Activated gamma-delta T cell (primary cell): ENCODE results near the gene FAAP20.

ENCODE experiments used
- DNase-seq: peaks from one replicate; lab custom pipeline; 2025; lab: John Stamatoyannopoulos, UW

FAAP20 gene

GRCh38 chr1:2178875-2179274 lies 15.7 kb downstream of the FAAP20 start:
- no peak for DNase-seq

DNA sequence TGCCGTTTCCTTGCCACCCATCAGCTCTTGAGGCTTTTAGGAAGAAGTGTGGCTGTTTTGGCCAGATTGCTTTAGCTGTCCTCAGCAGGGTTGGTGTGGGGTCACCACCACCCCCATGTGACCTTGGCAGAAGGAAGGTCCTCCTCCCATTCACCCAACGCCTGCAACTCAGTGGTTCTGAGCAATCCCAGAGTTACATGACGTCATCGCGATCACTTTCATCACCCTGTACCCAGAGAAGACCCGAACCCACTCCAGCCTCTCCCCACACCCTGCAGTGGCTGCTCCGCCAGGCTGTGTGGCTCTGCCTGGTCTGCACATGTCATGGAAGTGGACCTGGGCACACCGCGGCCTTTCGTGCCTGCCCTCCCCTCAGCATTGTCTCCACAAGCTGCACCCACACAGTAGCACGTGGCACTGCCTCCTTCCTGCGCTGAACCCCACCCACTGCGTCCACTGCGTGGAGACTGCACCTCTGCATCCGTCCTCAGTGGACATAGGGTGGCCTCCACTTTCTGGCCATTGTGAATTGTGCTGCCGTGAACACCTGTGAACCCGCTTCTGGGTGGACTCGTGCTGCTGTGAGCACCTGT lies 16.5 kb downstream of the FAAP20 start:
- DNase-seq = no peak

- DNase-seq = no peak
Observed at GRCh38 chr1:2177541-2177940, 17.0 kb downstream of the FAAP20 start.

DNA sequence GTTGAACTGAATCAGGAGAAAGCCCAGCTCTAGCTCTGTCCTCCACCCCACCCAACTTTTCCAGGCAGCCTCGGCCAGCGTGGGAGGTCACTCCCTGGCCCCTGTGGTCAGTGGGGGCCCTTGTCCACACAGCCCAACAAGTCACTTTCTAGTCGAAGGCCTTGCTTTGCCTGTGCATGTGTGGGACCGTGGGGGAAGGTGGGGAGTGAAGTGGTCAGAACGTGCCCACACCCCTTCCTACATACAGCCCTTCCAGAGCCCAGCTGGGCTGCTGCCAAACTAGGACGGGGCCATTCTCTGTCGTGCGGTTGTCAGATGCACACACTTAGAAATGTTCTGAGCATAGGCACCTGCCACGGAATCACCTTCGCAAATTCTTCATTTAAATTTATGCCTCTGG lies 18.0 kb downstream of the FAAP20 start:
- no peak for DNase-seq

GRCh38 chr1:2175681-2176454 lies 18.7 kb downstream of the FAAP20 start:
- no peak for DNase-seq

- DNase-seq = no peak
Observed at GRCh38 chr1:2175055-2175414, 19.5 kb downstream of the FAAP20 start.

DNA sequence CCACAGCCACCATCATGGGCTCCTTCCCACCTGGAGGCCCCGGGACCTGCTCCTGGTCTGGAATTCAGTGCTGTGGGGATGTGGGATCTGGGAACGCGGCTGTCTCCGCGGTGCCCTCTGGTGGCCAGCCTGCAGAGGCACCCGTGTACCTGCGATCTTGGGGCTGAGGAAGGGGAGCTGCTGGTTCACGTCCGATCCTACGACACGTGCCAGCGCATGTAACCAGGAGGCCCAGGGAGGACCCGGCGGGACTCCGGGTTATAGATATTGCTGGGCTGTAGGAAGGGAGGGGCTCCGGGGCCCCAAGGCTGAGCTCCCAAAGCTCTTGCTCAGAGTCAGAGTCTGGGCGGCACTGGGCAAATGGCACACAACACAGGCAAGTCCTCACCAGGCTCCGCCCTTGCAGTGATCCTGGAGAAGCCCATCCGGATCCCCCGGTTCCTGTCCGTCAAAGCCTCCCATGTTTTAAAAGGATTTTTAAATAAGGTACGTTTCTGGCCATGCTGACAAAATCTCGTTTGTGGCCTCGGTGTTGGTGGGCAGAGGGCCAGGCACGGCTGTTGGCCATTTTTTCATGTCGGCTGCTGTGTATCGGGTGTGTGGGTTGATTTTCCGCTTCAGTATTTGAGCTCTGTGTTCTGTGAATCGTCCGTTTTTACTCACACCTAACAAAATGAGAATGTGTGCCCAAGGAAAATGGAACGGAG lies 20.1 kb downstream of the FAAP20 start:
- no peak for DNase-seq

GRCh38 chr1:2173546-2174347 lies 20.8 kb downstream of the FAAP20 start:
- no peak for DNase-seq

GRCh38 chr1:2172551-2173146 lies 21.9 kb downstream of the FAAP20 start:
- no peak for DNase-seq

DNA sequence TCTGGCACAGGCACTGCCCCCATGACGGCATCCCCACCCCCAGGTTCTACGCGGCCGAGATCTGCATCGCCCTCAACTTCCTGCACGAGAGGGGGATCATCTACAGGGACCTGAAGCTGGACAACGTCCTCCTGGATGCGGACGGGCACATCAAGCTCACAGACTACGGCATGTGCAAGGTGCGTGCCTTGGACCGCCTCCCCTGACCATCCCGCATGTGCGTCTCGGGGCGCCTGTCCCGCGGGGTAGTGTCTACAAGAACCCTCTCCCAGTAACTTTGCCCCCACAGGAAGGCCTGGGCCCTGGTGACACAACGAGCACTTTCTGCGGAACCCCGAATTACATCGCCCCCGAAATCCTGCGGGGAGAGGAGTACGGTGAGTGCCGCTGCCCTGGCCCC lies 22.6 kb downstream of the FAAP20 start:
- DNase-seq = no peak

- DNase-seq = no peak
Observed at GRCh38 chr1:2170211-2170610, 24.4 kb downstream of the FAAP20 start.

GRCh38 chr1:2169200-2169836 lies 25.3 kb downstream of the FAAP20 start:
- DNase-seq = no peak

GRCh38 chr1:2168535-2168934 lies 26.0 kb downstream of the FAAP20 start:
- no peak for DNase-seq

- no peak for DNase-seq
Observed at GRCh38 chr1:2168090-2168489, 26.5 kb downstream of the FAAP20 start.

DNA sequence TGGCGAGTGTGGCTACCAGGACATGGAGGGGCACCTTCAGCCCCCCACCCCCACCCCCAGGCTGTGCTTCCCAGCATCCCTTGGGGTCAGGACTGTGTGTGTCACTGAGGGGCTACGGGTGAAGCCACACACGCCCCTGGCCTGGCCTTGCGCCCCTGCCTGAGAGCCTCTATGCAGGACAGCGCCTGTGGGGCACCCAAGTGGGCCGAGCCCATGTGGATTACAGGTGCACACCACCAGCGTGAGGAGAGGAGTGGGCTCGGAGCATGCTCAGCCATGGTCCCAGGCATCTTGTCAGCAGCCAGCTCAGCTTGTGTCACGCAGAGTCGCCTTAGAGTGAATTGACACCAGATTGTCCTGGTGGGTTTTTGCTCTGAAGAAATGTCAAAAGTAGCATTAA lies 27.9 kb downstream of the FAAP20 start:
- no peak for DNase-seq

- DNase-seq = no peak
Observed at GRCh38 chr1:2166254-2166653, 28.3 kb downstream of the FAAP20 start.

- DNase-seq = no peak
Observed at GRCh38 chr1:2165646-2166045, 28.9 kb downstream of the FAAP20 start.

- DNase-seq = no peak
Observed at GRCh38 chr1:2163205-2163604, 31.4 kb downstream of the FAAP20 start.

DNA sequence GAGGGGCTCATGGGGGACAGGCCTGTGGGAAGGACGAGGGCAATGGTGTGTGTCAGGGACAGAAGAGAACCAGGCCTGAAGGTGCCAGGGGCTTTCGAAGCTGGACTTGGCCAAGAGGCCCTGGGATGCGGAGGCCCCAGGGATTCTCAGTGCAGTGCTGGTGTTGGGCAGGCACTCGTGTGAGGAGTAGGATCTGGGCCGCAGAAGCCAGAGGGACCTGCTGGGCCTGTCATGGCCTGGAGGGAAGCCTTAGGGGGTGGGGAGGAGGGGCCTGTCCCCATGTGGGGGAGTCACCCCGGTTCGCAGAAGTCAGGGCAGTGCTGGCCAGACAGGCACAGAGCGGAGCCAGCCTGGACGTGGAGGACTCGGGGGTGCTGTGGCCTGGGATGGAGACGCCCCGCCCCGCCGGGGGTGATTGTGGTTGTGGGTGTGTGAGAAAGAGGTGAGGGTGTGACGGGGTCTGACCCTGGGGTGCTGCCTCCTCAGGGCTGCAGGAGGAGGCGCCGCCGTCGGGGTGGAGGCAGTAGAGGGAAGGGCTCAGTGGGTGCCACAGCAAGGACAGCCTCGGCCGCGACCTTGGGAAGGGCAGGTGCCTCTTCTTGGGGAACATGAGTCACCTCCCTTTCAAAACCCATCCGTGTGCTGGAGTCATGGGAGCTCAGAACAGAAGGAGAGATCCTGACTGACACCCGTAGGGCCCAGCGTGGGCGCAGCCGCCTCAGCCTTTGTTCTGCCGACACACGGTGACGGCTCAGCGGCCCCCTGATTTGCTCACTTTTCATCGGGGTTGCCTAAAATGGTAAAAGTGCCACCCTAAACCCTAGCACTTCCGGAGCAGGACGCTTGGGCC lies 33.9 kb downstream of the FAAP20 start:
- no peak for DNase-seq

DNA sequence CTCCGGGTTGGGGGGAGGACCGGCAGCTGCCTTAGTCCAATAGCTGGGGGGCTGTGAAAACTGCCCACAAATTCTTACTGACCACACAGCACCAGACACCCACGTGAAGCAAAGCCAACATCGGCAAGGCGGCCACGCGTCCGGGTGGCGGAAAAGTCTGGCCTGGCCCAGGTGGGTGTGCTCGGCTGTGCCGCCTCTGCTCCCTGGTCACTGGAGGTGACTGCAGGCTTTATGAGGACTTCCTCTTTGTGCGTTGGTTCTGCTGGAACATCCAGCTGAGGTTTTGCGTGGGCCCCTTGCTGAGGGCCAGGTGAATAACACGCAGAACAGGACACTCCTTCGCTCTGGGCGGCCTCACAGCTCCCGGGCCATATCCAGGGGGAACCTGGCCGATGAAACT lies 35.4 kb downstream of the FAAP20 start:
- no peak for DNase-seq

DNA sequence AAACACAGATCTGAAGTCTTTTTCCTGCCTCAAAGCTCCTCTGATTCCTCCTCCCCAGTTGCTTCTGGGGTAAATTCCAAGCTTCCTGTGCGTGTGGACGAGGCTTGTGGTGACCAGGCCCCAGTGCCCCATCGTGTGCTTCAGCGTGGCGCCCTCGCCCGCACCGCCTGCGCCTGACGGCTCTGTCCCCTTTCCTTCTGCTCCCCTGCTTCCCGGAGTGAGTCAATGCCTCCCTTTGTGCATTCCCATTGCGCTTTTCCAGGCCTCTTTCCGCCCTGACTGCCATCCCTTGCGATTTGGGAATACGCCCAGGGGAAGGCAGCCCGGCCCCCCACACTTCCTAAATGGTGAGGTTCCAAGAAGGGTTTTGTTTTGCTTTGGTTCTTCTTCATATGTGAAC lies 36.3 kb downstream of the FAAP20 start:
- DNase-seq = no peak
